Activated T-helper 17 cell treated with anti-CD3 and anti-CD28 coated beads, Interleukin-2, amount 50 U/mL, for 72 hours (primary cell): Measurements from ENCODE around the gene PTPRD. TPM values are rescaled to one million over a fixed set of nuclear protein-coding genes. Genes with fewer than 3 reads are reported as not detected.

Experiments used
- ATAC-seq: fragments of 150-1000 bp; cut with Tn5 transposase; replicated peaks from 2 replicates; pipeline ENCODE4 v1.10.0; 2021; ENCODE audit warnings: mild to moderate bottlenecking, moderate library complexity
- H3K27ac Mint-ChIP-seq: one replicate; pipeline ENCODE4 v1.8.0; 2022; ENCODE audit warnings: mixed read lengths
- H3K27me3 Mint-ChIP-seq: one replicate; pipeline ENCODE4 v1.8.0; 2022; ENCODE audit warnings: mixed read lengths
- H3K36me3 Mint-ChIP-seq: one replicate; pipeline ENCODE4 v1.8.0; 2022; ENCODE audit warnings: low read depth, mild to moderate bottlenecking, mixed read lengths
- H3K4me1 Mint-ChIP-seq: one replicate; pipeline ENCODE4 v1.8.0; 2022; ENCODE audit warnings: mixed read lengths
- H3K4me3 Mint-ChIP-seq: one replicate; pipeline ENCODE4 v1.8.0; 2022; ENCODE audit warnings: mild to moderate bottlenecking, mixed read lengths
- H3K9me3 Mint-ChIP-seq: one replicate; pipeline ENCODE4 v1.8.0; 2022; ENCODE audit warnings: mixed read lengths
- total RNA-seq, 2 donors: library from RNA; stranded (reverse); gene quantifications; one replicate each; pipeline ENCODE4 v1.2.3, GENCODE V29; 2022

PTPRD gene
- total RNA-seq, 2 donors from 2014 or later: 0.04 TPM; not detected in 1

GRCh38 chr9:8349376-8349775 is 2263.4 kb downstream of the PTPRD start:
- no peak overlapping the region for H3K4me3 Mint-ChIP-seq
- peaks cover 3% of the 10 kb centered on the region for H3K9me3 Mint-ChIP-seq
- no peaks in the 10 kb centered on the region for H3K4me1 Mint-ChIP-seq
- no peaks in the 10 kb centered on the region for H3K36me3 Mint-ChIP-seq
- ATAC-seq: no peak
- H3K27me3 Mint-ChIP-seq: peaks cover 4% of the 10 kb centered on the region
- no peak overlapping the region for H3K27ac Mint-ChIP-seq

- Mint-ChIP-seq H3K4me1 (no peaks in the 10 kb centered on the region), H3K36me3 (no peaks in the 10 kb centered on the region), H3K9me3 (peaks cover 3% of the 10 kb centered on the region), H3K27me3 (peaks cover 4% of the 10 kb centered on the region), H3K4me3 (no peak overlapping the region), H3K27ac (no peak overlapping the region)
- ATAC-seq: no peak
Observed at GRCh38 chr9:8348756-8349155, 2264.0 kb downstream of the PTPRD start.

- no peak overlapping the region for H3K4me3 Mint-ChIP-seq
- H3K27ac Mint-ChIP-seq: no peak overlapping the region
- H3K36me3 Mint-ChIP-seq: no peaks in the 10 kb centered on the region
- peaks cover 3% of the 10 kb centered on the region for H3K9me3 Mint-ChIP-seq
- no peak for ATAC-seq
- H3K27me3 Mint-ChIP-seq: peaks cover 4% of the 10 kb centered on the region
- H3K4me1 Mint-ChIP-seq: no peaks in the 10 kb centered on the region
Observed at GRCh38 chr9:8346296-8346695, 2266.5 kb downstream of the PTPRD start.

- Mint-ChIP-seq H3K9me3 (no peaks in the 10 kb centered on the region), H3K4me3 (no peak overlapping the region), H3K27me3 (no peaks in the 10 kb centered on the region), H3K4me1 (no peaks in the 10 kb centered on the region), H3K27ac (no peak overlapping the region), H3K36me3 (no peaks in the 10 kb centered on the region)
- no peak for ATAC-seq
Observed at GRCh38 chr9:8338767-8339510, 2273.9 kb downstream of the PTPRD start.

GRCh38 chr9:8337834-8338766 is 2274.7 kb downstream of the PTPRD start:
- Mint-ChIP-seq H3K27ac (no peak overlapping the region), H3K4me3 (no peak overlapping the region), H3K36me3 (no peaks in the 10 kb centered on the region), H3K27me3 (no peaks in the 10 kb centered on the region), H3K9me3 (no peaks in the 10 kb centered on the region), H3K4me1 (no peaks in the 10 kb centered on the region)
- no peak for ATAC-seq

GRCh38 chr9:8332871-8333270 is 2279.9 kb downstream of the PTPRD start:
- peaks cover 13% of the 10 kb centered on the region for H3K27me3 Mint-ChIP-seq
- no peak overlapping the region for H3K27ac Mint-ChIP-seq
- ATAC-seq: no peak
- no peaks in the 10 kb centered on the region for H3K36me3 Mint-ChIP-seq
- H3K9me3 Mint-ChIP-seq: peaks cover 5% of the 10 kb centered on the region
- no peaks in the 10 kb centered on the region for H3K4me1 Mint-ChIP-seq
- H3K4me3 Mint-ChIP-seq: no peak overlapping the region

GRCh38 chr9:8332331-8332650 is 2280.5 kb downstream of the PTPRD start:
- H3K27me3 Mint-ChIP-seq: peaks cover 13% of the 10 kb centered on the region
- no peak for ATAC-seq

GRCh38 chr9:8331507-8332330 is 2281.1 kb downstream of the PTPRD start:
- Mint-ChIP-seq H3K9me3 (peaks cover 5% of the 10 kb centered on the region), H3K4me1 (no peaks in the 10 kb centered on the region), H3K27me3 (peaks cover 13% of the 10 kb centered on the region), H3K4me3 (no peak overlapping the region), H3K36me3 (no peaks in the 10 kb centered on the region), H3K27ac (no peak overlapping the region)
- ATAC-seq: no peak

More at GRCh38 chr9:8332331-8332650, 2280.5 kb downstream of the PTPRD start:
- Mint-ChIP-seq H3K27ac (no peak overlapping the region), H3K9me3 (peaks cover 5% of the 10 kb centered on the region), H3K4me3 (no peak overlapping the region), H3K4me1 (no peaks in the 10 kb centered on the region), H3K36me3 (no peaks in the 10 kb centered on the region)

GRCh38 chr9:8329561-8330283 is 2283.1 kb downstream of the PTPRD start:
- ATAC-seq: no peak
- Mint-ChIP-seq H3K4me1 (no peaks in the 10 kb centered on the region), H3K9me3 (peaks cover 5% of the 10 kb centered on the region), H3K27ac (no peak overlapping the region), H3K27me3 (peaks cover 13% of the 10 kb centered on the region), H3K36me3 (no peaks in the 10 kb centered on the region), H3K4me3 (no peak overlapping the region)

GRCh38 chr9:8315211-8315610 is 2297.6 kb downstream of the PTPRD start:
- H3K27ac Mint-ChIP-seq: no peak overlapping the region
- no peaks in the 10 kb centered on the region for H3K36me3 Mint-ChIP-seq
- H3K9me3 Mint-ChIP-seq: peaks cover 2% of the 10 kb centered on the region
- no peak for ATAC-seq
- no peaks in the 10 kb centered on the region for H3K4me1 Mint-ChIP-seq
- H3K4me3 Mint-ChIP-seq: no peak overlapping the region
- peaks cover 13% of the 10 kb centered on the region for H3K27me3 Mint-ChIP-seq

GRCh38 chr9:8309258-8309657 is 2303.5 kb downstream of the PTPRD start:
- Mint-ChIP-seq H3K4me1 (no peaks in the 10 kb centered on the region), H3K4me3 (no peak overlapping the region)

GRCh38 chr9:8304720-8305119 is 2308.1 kb downstream of the PTPRD start:
- Mint-ChIP-seq H3K27ac (no peak overlapping the region), H3K36me3 (no peaks in the 10 kb centered on the region), H3K4me3 (no peak overlapping the region), H3K4me1 (no peaks in the 10 kb centered on the region), H3K27me3 (no peaks in the 10 kb centered on the region), H3K9me3 (peaks cover 4% of the 10 kb centered on the region)
- ATAC-seq: no peak

More at GRCh38 chr9:8309258-8309657, 2303.5 kb downstream of the PTPRD start:
- H3K27me3 Mint-ChIP-seq: peaks cover 7% of the 10 kb centered on the region
- H3K36me3 Mint-ChIP-seq: no peaks in the 10 kb centered on the region
- peaks cover 7% of the 10 kb centered on the region for H3K9me3 Mint-ChIP-seq
- no peak for ATAC-seq
- H3K27ac Mint-ChIP-seq: no peak overlapping the region

GRCh38 chr9:8301296-8301695 is 2311.5 kb downstream of the PTPRD start:
- Mint-ChIP-seq H3K4me1 (no peaks in the 10 kb centered on the region), H3K27me3 (no peaks in the 10 kb centered on the region), H3K27ac (no peak overlapping the region), H3K9me3 (peaks cover 4% of the 10 kb centered on the region), H3K36me3 (no peaks in the 10 kb centered on the region), H3K4me3 (no peak overlapping the region)
- ATAC-seq: no peak

- Mint-ChIP-seq H3K27ac (no peak overlapping the region), H3K36me3 (no peaks in the 10 kb centered on the region), H3K4me3 (no peak overlapping the region), H3K4me1 (no peaks in the 10 kb centered on the region), H3K27me3 (no peaks in the 10 kb centered on the region), H3K9me3 (no peaks in the 10 kb centered on the region)
- ATAC-seq: no peak
Observed at GRCh38 chr9:8297047-8297446, 2315.8 kb downstream of the PTPRD start.
